GM12878 (cell line): ENCODE data around the gene KRT38. TPM values are rescaled to one million over a fixed set of nuclear protein-coding genes. Genes with fewer than 3 reads are reported as not detected.

Experiments used
- ATF3 ChIP-seq: IDR thresholded peaks from 2 replicates; pipeline ENCODE4 v1.6.1; 2011; ENCODE audit warnings: low read depth, mild to moderate bottlenecking, low read length, moderate library complexity, borderline replicate concordance; ENCODE audit errors: extremely low read depth
- BCLAF1 ChIP-seq: fragments of 450-650 bp; IDR thresholded peaks from 2 replicates; pipeline ENCODE4 v1.6.1; 2017; ENCODE audit warnings: antibody characterized with exemption, mild to moderate bottlenecking, moderate library complexity
- CTCF ChIP-seq, 3 experiments: IDR thresholded peaks in 2 of 3; conservative IDR thresholded peaks in 1 of 3; 2 replicates each; pipeline ENCODE4 v1.5.1; 2011; ENCODE audit warnings: low read depth in 3 of 3, low read length in 3 of 3, mild to moderate bottlenecking in 3 of 3, control low read depth in 2 of 3, moderate library complexity in 2 of 3, inconsistent platforms in 1 of 3, mixed read lengths in 1 of 3; ENCODE audit not compliant: control insufficient read depth in 2 of 3, insufficient read depth in 1 of 3; ENCODE audit errors: extremely low read depth in 1 of 3
- EP300 ChIP-seq, 2 experiments: fragments of 150-350 bp in 1 of 2; IDR thresholded peaks; 2 replicates each; pipeline ENCODE4 v1.6.1; 2011 to 2012; ENCODE audit warnings: low read depth in 2 of 2, low read length in 2 of 2, borderline replicate concordance in 1 of 2, improper control_type of control experiment in 1 of 2, inconsistent platforms in 1 of 2; ENCODE audit not compliant: control insufficient read depth in 1 of 2
- RBBP5 ChIP-seq: fragments of 200-600 bp; sonication (generic); conservative IDR thresholded peaks from 2 replicates; pipeline ENCODE4 v1.6.1; 2016
- WRNIP1 ChIP-seq: IDR thresholded peaks from 2 replicates; pipeline ENCODE4 v1.6.1; 2011; ENCODE audit warnings: low read depth, low read length, improper control_type of control experiment, borderline replicate concordance
- ZNF687 ChIP-seq: fragments of 450-650 bp; IDR thresholded peaks from 2 replicates; pipeline ENCODE4 v1.6.1; 2017; ENCODE audit warnings: mild to moderate bottlenecking, moderate library complexity
- polyA plus RNA-seq, 11 experiments: library from polyadenylated mRNA; depleted of rRNA in 4 of 11; unstranded in 6 of 11; stranded (reverse) in 5 of 11; fragments of >200 nt; fragmentation: Nextera tagmentation in 4 of 11; fragmentation: Illumina TruSeq in 1 of 11; extraction: Ambion mirVana in 4 of 11; extraction: Trizol in 1 of 11; gene quantifications; 1 replicate in 1 of 11; 2 replicates in 10 of 11; pipeline versions ENCODE4 v1.2.1 to v1.2.3, GENCODE V29; 2011 to 2016; ENCODE audit warnings: inconsistent platforms in 2 of 11, missing spikeins in 2 of 11, low read depth in 1 of 11
- total RNA-seq, 4 experiments: library from RNA; depleted of rRNA in 3 of 4; stranded (reverse); fragments of >200 nt in 3 of 4; fragmentation: Illumina TruSeq in 1 of 4; extraction: Trizol in 1 of 4; gene quantifications; 2 replicates each; pipeline versions ENCODE4 v1.2.1 to v1.2.3, GENCODE V29; 2013 to 2021

The KRT38 gene
- total and polyA plus RNA-seq, 10 of the 15 experiments (the other 5 are each of a cell fraction or from before 2014, with no cell fraction given): not detected

- no peak for TF ChIP-seq ZNF687
- TF ChIP-seq BCLAF1: no peak
- no peak for TF ChIP-seq WRNIP1
- no peak for TF ChIP-seq EP300 (IDR thresholded peaks at IDR 0.05; ENCODE audit: borderline replicate concordance in 1 of 2, control insufficient read depth in 1 of 2, low read depth in 2 of 2, low read length in 2 of 2)
- TF ChIP-seq CTCF (IDR thresholded peaks at IDR 0.05 in 2 of 3, conservative IDR thresholded peaks at IDR 0.05 in 1 of 3; ENCODE audit: control insufficient read depth in 2 of 3, extremely low read depth in 1 of 3, insufficient read depth in 1 of 3, low read depth in 3 of 3, low read length in 3 of 3): no peak
- no peak for TF ChIP-seq RBBP5
- TF ChIP-seq ATF3: no peak
These were observed 43.7 kb downstream of the KRT38 start, which contains the start of gene KRT31 (continued) for GRCh38 chr17:41396996-41397660.
